ENCODE data around the gene GPC6.

GPC6 gene

GRCh38 chr13:93535251-93535650 lies 308.6 kb downstream of the GPC6 start:
- Histone ChIP-seq H3K9me2 (replicated peaks; ENCODE audit: insufficient read depth, low read length) (no peaks in the 10 kb centered on the region), H3K27me3 (ENCODE audit: low read length) (no peaks in the 10 kb centered on the region), H3K36me3 (ENCODE audit: low read length) (no peaks in the 10 kb centered on the region), H3K79me2 (ENCODE audit: insufficient read depth, low read length) (no peaks in the 10 kb centered on the region), H3K9me3 (ENCODE audit: insufficient read depth, low read length) (no peaks in the 10 kb centered on the region), H3K27ac (ENCODE audit: low read depth, low read length) (no peak overlapping the region), H3K4me2 (ENCODE audit: low read depth, low read length, poor library complexity, severe bottlenecking) (no peak overlapping the region), H2AFZ (ENCODE audit: low read depth, low read length, severe bottlenecking) (no peak overlapping the region), H3K4me3 (ENCODE audit: insufficient read depth, low read length, poor library complexity, severe bottlenecking) (no peak overlapping the region), H3K9ac (ENCODE audit: low read length) (no peak overlapping the region), H3F3A (ENCODE audit: insufficient read depth) (no peaks in the 10 kb centered on the region), H4K20me1 (ENCODE audit: low read depth, low read length) (no peaks in the 10 kb centered on the region)
- TF ChIP-seq CTCF (IDR thresholded peaks at IDR 0.05; ENCODE audit: insufficient read depth, low read length, poor library complexity, severe bottlenecking) (no peak), EZH2phosphoT487 (conservative IDR thresholded peaks at IDR 0.05; ENCODE audit: low read length) (no peak)

GRCh38 chr13:93539914-93540313 lies 313.3 kb downstream of the GPC6 start:
- Histone ChIP-seq H3F3A (ENCODE audit: insufficient read depth) (no peaks in the 10 kb centered on the region), H3K4me3 (ENCODE audit: insufficient read depth, low read length, poor library complexity, severe bottlenecking) (no peak overlapping the region), H3K9me3 (ENCODE audit: insufficient read depth, low read length) (no peaks in the 10 kb centered on the region), H2AFZ (ENCODE audit: low read depth, low read length, severe bottlenecking) (no peak overlapping the region), H3K27me3 (ENCODE audit: low read length) (no peaks in the 10 kb centered on the region), H4K20me1 (ENCODE audit: low read depth, low read length) (no peaks in the 10 kb centered on the region), H3K9me2 (replicated peaks; ENCODE audit: insufficient read depth, low read length) (no peaks in the 10 kb centered on the region), H3K79me2 (ENCODE audit: insufficient read depth, low read length) (no peaks in the 10 kb centered on the region), H3K27ac (ENCODE audit: low read depth, low read length) (no peak overlapping the region), H3K4me2 (ENCODE audit: low read depth, low read length, poor library complexity, severe bottlenecking) (no peak overlapping the region), H3K9ac (ENCODE audit: low read length) (no peak overlapping the region), H3K36me3 (ENCODE audit: low read length) (no peaks in the 10 kb centered on the region)
- no peak for TF ChIP-seq EZH2phosphoT487 (conservative IDR thresholded peaks at IDR 0.05; ENCODE audit: low read length)
- no peak for TF ChIP-seq CTCF (IDR thresholded peaks at IDR 0.05; ENCODE audit: insufficient read depth, low read length, poor library complexity, severe bottlenecking)

- Histone ChIP-seq H3K27ac (ENCODE audit: low read depth, low read length) (no peak overlapping the region), H3K9ac (ENCODE audit: low read length) (no peak overlapping the region), H3K79me2 (ENCODE audit: insufficient read depth, low read length) (no peaks in the 10 kb centered on the region), H3K4me3 (ENCODE audit: insufficient read depth, low read length, poor library complexity, severe bottlenecking) (no peak overlapping the region), H3K36me3 (ENCODE audit: low read length) (no peaks in the 10 kb centered on the region), H3K27me3 (ENCODE audit: low read length) (no peaks in the 10 kb centered on the region), H2AFZ (ENCODE audit: low read depth, low read length, severe bottlenecking) (no peak overlapping the region), H3K9me2 (replicated peaks; ENCODE audit: insufficient read depth, low read length) (no peaks in the 10 kb centered on the region), H3F3A (ENCODE audit: insufficient read depth) (no peaks in the 10 kb centered on the region), H3K9me3 (ENCODE audit: insufficient read depth, low read length) (no peaks in the 10 kb centered on the region), H3K4me2 (ENCODE audit: low read depth, low read length, poor library complexity, severe bottlenecking) (no peak overlapping the region), H4K20me1 (ENCODE audit: low read depth, low read length) (no peaks in the 10 kb centered on the region)
- TF ChIP-seq CTCF (IDR thresholded peaks at IDR 0.05; ENCODE audit: insufficient read depth, low read length, poor library complexity, severe bottlenecking), result no peak
- no peak for TF ChIP-seq EZH2phosphoT487 (conservative IDR thresholded peaks at IDR 0.05; ENCODE audit: low read length)
These were observed 321.3 kb downstream of the GPC6 start for GRCh38 chr13:93547886-93548285.
